ENCODE data around the gene TRH.
A peak's percentile ranks its signal among the peaks of the same experiment; 100 is the strongest.
"Not testable (repeated sequence)": the region's sequence is repeated elsewhere in the genome, so short reads cannot be mapped to it uniquely, and the experiment has no call there.

The TRH gene

GRCh38 chr3:130013246-130013645 lies 38.7 kb downstream of the TRH start:
- not testable (repeated sequence) for DNase-seq

DNA sequence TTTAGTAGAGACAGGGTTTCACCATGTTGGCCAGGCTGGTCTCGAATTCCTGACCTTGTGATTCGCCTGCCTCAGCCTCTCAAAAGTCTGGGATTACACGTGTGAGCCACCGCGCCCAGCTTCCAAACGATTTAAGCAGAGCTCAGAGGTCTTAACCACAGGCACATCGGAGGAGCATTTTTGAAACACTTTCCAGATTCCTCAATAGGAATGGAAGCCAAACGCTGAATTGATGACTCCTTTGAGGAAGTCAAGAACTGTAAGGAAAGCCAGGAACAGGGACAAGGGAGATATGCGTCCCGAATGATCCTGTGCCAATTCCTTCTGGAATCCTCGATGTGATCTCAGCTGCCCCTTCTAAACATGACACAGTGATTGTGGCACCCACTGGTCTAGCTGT lies 40.0 kb downstream of the TRH start:
- no peak for DNase-seq

GRCh38 chr3:130017661-130018060 lies 43.1 kb downstream of the TRH start:
- DNase-seq = not testable (repeated sequence)

DNA sequence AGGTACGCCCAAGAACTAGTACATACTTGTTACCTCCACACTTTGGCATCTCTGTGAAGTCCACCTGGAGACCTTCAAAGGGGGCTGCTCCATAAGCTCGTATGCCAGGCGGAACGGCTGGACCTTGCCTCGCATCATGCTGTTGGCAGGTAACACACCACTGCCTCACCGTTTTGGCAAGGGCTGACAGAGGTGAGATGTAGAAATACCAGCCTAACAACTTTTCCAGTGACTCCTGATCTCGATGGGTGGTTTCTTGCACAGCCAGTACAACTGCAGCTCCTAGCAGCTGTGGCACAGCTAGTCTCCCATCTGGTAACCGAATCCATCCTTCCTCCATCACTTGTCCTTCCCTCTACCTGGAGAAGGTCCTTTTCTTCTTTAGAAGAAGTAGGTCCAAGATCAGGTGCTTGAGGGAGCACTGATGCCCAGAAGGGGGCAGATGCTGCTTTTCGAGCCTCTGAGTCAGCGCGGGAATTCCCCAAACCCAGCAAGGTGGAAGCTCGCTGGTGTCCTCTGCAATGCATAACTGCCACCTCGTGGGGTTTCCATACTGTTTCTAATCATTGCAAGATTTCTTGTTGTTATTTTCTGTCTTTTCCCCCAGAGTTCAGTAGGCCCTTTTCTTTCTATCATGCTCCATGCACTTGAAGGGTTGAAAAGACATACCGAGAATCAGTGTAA lies 51.8 kb downstream of the TRH start:
- DNase-seq = peak; percentile 1

- not testable (repeated sequence) for DNase-seq
Measured at GRCh38 chr3:130027437-130027836, 52.9 kb downstream of the TRH start.

Measured in inflammatory macrophage treated with lipopolysaccharide for 4 hours (primary cell).